Osteoblast (primary cell): Measurements from ENCODE around the gene PWWP2B. TPM values are rescaled to one million over a fixed set of nuclear protein-coding genes. Genes with fewer than 3 reads are reported as not detected.

ENCODE experiments used
- DNase-seq: peaks from one replicate; pipeline ENCODE4 v3.0.0; 2011; ENCODE audit warnings: low spot score, mixed read lengths; ENCODE audit not compliant: insufficient read length; ENCODE audit errors: missing footprints
- H2AFZ ChIP-seq: 2 replicates; pipeline ENCODE4 v1.6.0; 2011; ENCODE audit warnings: mild to moderate bottlenecking, low read length
- H3K27ac ChIP-seq: 2 replicates; pipeline ENCODE4 v1.5.1; 2011; ENCODE audit warnings: mild to moderate bottlenecking, low read depth, low read length, moderate library complexity
- H3K27me3 ChIP-seq: 2 replicates; pipeline ENCODE4 v1.6.0; 2012; ENCODE audit warnings: mild to moderate bottlenecking, control low read depth, inconsistent platforms, low read length, moderate library complexity; ENCODE audit not compliant: insufficient read depth
- H3K36me3 ChIP-seq: 2 replicates; pipeline ENCODE4 v1.5.1; 2011; ENCODE audit warnings: mild to moderate bottlenecking, low read length, control low read depth, moderate library complexity; ENCODE audit not compliant: insufficient read depth
- H3K4me1 ChIP-seq: 2 replicates; pipeline ENCODE4 v1.5.1; 2011; ENCODE audit warnings: mild to moderate bottlenecking, low read length, control low read depth, moderate library complexity; ENCODE audit not compliant: insufficient read depth
- H3K4me2 ChIP-seq: 2 replicates; pipeline ENCODE4 v1.6.0; 2011; ENCODE audit warnings: mild to moderate bottlenecking, low read length; ENCODE audit not compliant: insufficient read depth
- H3K4me3 ChIP-seq: fragments of 200-600 bp; sonication (generic); 3 replicates; pipeline ENCODE4 v1.5.1; 2012; ENCODE audit warnings: mild to moderate bottlenecking, low read length, inconsistent platforms; ENCODE audit not compliant: insufficient read depth
- H3K79me2 ChIP-seq: 2 replicates; pipeline ENCODE4 v1.6.0; 2012; ENCODE audit warnings: mild to moderate bottlenecking, low read length, control low read depth, inconsistent platforms; ENCODE audit not compliant: insufficient read depth
- H3K9me3 ChIP-seq: 2 replicates; pipeline ENCODE4 v1.5.1; 2011; ENCODE audit warnings: low read depth, low read length, control low read depth
- H4K20me1 ChIP-seq: 2 replicates; pipeline ENCODE4 v1.6.0; 2012; ENCODE audit warnings: mild to moderate bottlenecking, low read length, control low read depth; ENCODE audit not compliant: insufficient read depth
- total RNA-seq: library from RNA; depleted of rRNA; stranded (reverse); fragments of >200 nt; gene quantifications from 2 replicates; pipeline ENCODE4 v1.2.3, GENCODE V29; 2012
- TF ChIP-seq, protein P1 (sequence below): IDR thresholded peaks from 2 replicates; pipeline ENCODE4 v1.5.1; 2011; ENCODE audit warnings: mild to moderate bottlenecking, low read depth, low read length, moderate library complexity; ENCODE audit errors: extremely low read depth

The PWWP2B gene
- total RNA-seq, 1 donor = 18.5 TPM

DNA sequence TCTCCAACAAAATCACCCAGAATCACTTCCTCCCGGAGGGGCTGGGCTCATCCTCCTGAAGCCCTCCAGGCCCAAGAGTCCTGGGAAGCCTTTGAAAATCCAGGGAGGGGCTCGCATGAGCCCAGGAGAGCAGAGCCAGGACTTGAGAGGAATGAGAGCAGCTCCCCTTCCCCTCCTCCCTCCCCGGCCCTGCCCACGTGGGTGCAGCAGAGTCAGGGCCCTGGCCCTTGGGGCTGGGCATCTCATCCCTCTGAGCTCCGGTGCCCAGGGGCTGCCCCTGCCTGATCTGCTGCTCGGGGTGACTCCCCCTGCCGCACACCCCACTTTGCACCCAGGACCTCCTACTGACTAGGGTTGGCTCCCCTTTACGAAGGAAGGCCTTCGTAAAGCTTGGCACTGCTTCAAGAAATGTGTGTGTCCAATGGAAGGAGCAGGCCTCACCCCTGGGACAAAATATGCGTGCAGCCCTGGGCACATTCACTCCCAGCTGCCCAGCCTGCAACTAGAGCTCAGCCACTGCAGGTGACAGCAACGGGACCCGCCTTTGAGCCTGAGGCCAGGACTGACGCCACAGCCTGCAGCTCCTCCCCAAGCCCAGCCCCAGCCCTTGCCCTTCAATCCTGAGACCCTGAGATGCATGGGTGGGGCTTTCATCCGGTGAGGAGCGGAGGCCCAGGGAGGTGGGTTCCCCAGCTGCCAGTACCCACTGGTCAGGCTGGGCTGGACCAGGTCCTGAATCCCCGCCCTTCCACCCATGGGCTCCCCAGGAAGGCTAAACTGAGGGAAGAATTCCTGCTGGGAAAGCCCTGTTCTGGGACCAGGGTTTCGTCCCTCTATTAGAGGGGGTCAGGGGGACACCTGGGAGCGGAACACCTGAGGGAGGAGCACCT is 21.8 kb downstream of the PWWP2B start:
- Histone ChIP-seq H3K4me2 (no peak overlapping the region), H3K4me1 (peaks cover 9% of the 10 kb centered on the region), H3K79me2 (peaks cover 10% of the 10 kb centered on the region), H3K27ac (no peak overlapping the region), H4K20me1 (peaks cover 3% of the 10 kb centered on the region), H3K36me3 (no peaks in the 10 kb centered on the region), H3K4me3 (no peak overlapping the region), H2AFZ (no peak overlapping the region), H3K27me3 (no peaks in the 10 kb centered on the region), H3K9me3 (no peaks in the 10 kb centered on the region)
- TF ChIP-seq, protein P1, sequence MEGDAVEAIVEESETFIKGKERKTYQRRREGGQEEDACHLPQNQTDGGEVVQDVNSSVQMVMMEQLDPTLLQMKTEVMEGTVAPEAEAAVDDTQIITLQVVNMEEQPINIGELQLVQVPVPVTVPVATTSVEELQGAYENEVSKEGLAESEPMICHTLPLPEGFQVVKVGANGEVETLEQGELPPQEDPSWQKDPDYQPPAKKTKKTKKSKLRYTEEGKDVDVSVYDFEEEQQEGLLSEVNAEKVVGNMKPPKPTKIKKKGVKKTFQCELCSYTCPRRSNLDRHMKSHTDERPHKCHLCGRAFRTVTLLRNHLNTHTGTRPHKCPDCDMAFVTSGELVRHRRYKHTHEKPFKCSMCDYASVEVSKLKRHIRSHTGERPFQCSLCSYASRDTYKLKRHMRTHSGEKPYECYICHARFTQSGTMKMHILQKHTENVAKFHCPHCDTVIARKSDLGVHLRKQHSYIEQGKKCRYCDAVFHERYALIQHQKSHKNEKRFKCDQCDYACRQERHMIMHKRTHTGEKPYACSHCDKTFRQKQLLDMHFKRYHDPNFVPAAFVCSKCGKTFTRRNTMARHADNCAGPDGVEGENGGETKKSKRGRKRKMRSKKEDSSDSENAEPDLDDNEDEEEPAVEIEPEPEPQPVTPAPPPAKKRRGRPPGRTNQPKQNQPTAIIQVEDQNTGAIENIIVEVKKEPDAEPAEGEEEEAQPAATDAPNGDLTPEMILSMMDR = no peak
- DNase-seq = no peak

DNA sequence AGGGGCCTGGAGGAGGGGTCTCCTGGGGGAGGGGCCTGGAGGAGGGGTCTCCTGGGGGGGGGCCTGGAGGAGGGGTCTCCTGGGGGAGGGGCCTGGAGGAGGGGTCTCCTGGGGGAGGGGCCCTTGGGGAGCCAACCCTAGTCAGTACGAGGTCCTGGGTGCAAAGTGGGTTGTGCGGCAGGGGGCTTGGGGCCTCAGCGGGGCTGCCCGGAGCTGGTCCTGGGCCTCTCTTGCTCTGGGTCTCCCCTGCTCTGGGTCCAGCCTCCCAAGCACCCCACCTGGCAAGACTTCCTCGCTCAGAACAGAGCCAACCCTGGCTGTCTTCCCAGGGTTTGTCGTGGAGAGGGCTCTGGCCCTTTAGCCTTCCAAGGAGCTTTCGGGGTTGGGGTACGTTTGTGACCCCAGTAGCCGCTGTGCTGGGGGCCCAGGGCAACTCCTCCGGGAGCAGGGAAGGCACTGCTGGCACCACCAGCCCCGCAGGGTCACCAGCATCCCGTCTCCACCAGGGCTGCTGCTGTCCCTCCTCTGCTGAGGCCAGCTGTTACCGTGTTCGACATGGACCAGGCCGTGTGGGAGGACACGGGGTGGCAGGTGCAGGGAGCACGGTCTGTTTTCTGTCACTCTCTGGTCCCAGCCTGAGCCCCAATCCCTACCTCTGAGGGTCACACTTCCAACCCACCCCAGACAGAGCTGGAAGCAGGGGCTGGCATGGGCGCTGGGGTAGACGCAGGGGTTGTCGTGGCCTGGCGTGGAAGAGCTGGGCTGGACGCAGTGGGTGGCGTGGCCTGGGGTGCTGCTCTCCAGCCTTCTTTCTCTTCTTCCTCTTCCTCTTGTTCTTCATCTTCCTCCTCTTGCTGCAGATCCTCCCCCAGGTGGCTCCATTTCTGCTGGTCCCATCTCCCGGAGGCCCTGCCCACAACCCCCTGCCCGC is 22.8 kb downstream of the PWWP2B start:
- no peak overlapping the region for H3K4me3 ChIP-seq
- no peak overlapping the region for H2AFZ ChIP-seq
- DNase-seq = no peak
- no peaks in the 10 kb centered on the region for H3K9me3 ChIP-seq
- peaks cover 6% of the 10 kb centered on the region for H3K79me2 ChIP-seq
- H3K36me3 ChIP-seq = no peaks in the 10 kb centered on the region
- H3K4me2 ChIP-seq = no peak overlapping the region
- no peaks in the 10 kb centered on the region for H3K27me3 ChIP-seq
- H3K4me1 ChIP-seq = peaks cover 9% of the 10 kb centered on the region
- peaks cover 3% of the 10 kb centered on the region for H4K20me1 ChIP-seq
- no peak overlapping the region for H3K27ac ChIP-seq
- TF ChIP-seq, protein P1 = no peak

DNA sequence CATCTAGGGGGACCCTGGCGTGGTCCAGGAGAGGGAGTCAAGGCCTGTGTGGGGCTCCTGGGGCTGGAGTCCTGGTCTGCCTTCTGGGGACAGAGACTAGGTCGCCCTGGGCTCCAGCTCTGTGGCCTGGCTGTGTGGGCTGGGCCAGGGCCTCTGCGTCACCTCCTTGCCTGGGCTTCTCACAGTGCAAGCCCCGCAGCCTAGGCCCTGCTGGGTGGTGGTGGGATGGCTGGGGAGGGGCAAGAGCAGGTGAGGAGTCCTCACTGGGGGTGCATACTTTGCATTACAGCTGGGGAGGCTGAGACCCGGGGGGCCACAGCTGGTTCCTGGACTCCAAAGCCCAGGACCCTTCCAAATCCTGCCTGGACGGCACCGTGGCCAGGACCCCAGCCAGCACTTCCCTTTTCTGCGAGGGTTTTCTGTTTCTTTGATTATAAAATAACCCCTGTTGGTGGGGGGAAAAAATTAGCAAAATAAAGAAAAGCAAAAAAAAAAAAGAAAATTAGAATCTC is 23.5 kb downstream of the PWWP2B start:
- peaks cover 2% of the 10 kb centered on the region for H4K20me1 ChIP-seq
- DNase-seq = no peak
- peaks cover under 1% of the 10 kb centered on the region for H3K79me2 ChIP-seq
- no peak overlapping the region for H3K4me3 ChIP-seq
- H3K4me2 ChIP-seq = no peak overlapping the region
- peaks cover 9% of the 10 kb centered on the region for H3K4me1 ChIP-seq
- H3K36me3 ChIP-seq = no peaks in the 10 kb centered on the region
- H3K27me3 ChIP-seq = no peaks in the 10 kb centered on the region
- no peaks in the 10 kb centered on the region for H3K9me3 ChIP-seq
- no peak overlapping the region for H3K27ac ChIP-seq
- TF ChIP-seq, protein P1 = no peak
- no peak overlapping the region for H2AFZ ChIP-seq
